CD14-positive monocyte (primary cell): Measurements from ENCODE around the gene RNF151. TPM values are rescaled to one million over a fixed set of nuclear protein-coding genes. Genes with fewer than 3 reads are reported as not detected.

Experiments used
- DNase-seq, 3 donors: peaks; one replicate each; pipeline ENCODE4 v3.0.0-alpha.2; 2011 to 2022
- H2AFZ ChIP-seq: 2 replicates; pipeline ENCODE4 v1.6.0; 2012; ENCODE audit warnings: mild to moderate bottlenecking, low read depth, low read length, inconsistent platforms; ENCODE audit not compliant: insufficient read depth, poor library complexity, severe bottlenecking
- H3K27ac ChIP-seq, 2 donors: 1 replicate in 1 of 2; 2 replicates in 1 of 2; pipeline ENCODE4 v1.5.1; 2012 to 2013; ENCODE audit warnings: low read length in 2 of 2, control low read depth in 1 of 2, inconsistent platforms in 1 of 2, low read depth in 1 of 2, mild to moderate bottlenecking in 1 of 2
- H3K27me3 ChIP-seq, 2 donors: one replicate each; pipeline versions ENCODE4 v1.6.0 to v1.6.1; 2011 to 2013; ENCODE audit warnings: low read length in 2 of 2; ENCODE audit not compliant: control insufficient read depth in 2 of 2, insufficient read depth in 2 of 2
- H3K36me3 ChIP-seq, 2 donors: replicated peaks in 1 of 2; 1 replicate in 1 of 2; 2 replicates in 1 of 2; pipeline versions ENCODE4 v1.5.1 to v1.6.1; 2012 to 2013; ENCODE audit warnings: low read length in 2 of 2, control low read depth in 1 of 2, inconsistent platforms in 1 of 2, mild to moderate bottlenecking in 1 of 2; ENCODE audit not compliant: insufficient read depth in 2 of 2, control insufficient read depth in 1 of 2
- H3K4me1 ChIP-seq, 2 donors: 1 replicate in 1 of 2; 2 replicates in 1 of 2; pipeline versions ENCODE4 v1.5.1 to v1.6.1; 2012 to 2013; ENCODE audit warnings: low read length in 2 of 2, control low read depth in 1 of 2, inconsistent platforms in 1 of 2, mild to moderate bottlenecking in 1 of 2, moderate library complexity in 1 of 2; ENCODE audit not compliant: insufficient read depth in 2 of 2, control insufficient read depth in 1 of 2
- H3K4me2 ChIP-seq: replicated peaks from 2 replicates; pipeline ENCODE3; 2012; ENCODE audit warnings: low read length, moderate library complexity, mild to moderate bottlenecking; ENCODE audit not compliant: poor library complexity, severe bottlenecking; ENCODE audit errors: extremely low read depth
- H3K4me3 ChIP-seq, 3 experiments: fragments of 200-600 bp in 1 of 3; sonication (generic) in 1 of 3; replicated peaks in 1 of 3; 1 replicate in 2 of 3; 2 replicates in 1 of 3; pipeline ENCODE4 v1.5.1; 2011 to 2013; ENCODE audit warnings: low read length in 3 of 3, mild to moderate bottlenecking in 3 of 3, control low read depth in 2 of 3, low read depth in 2 of 3, inconsistent platforms in 1 of 3, moderate library complexity in 1 of 3
- H3K79me2 ChIP-seq: 2 replicates; pipeline ENCODE4 v1.6.0; 2012; ENCODE audit warnings: mild to moderate bottlenecking, control low read depth, inconsistent platforms, low read length, moderate library complexity; ENCODE audit not compliant: insufficient read depth
- H3K9ac ChIP-seq: 2 replicates; pipeline ENCODE4 v1.6.0; 2017; ENCODE audit warnings: low read length, mild to moderate bottlenecking; ENCODE audit not compliant: insufficient read depth, poor library complexity, severe bottlenecking
- H3K9me3 ChIP-seq, 2 donors: replicated peaks in 1 of 2; 1 replicate in 1 of 2; 2 replicates in 1 of 2; pipeline versions ENCODE4 v1.5.1 to v1.6.1; 2012 to 2013; ENCODE audit warnings: low read length in 2 of 2, control low read depth in 1 of 2; ENCODE audit not compliant: control insufficient read depth in 1 of 2, insufficient read depth in 1 of 2
- H4K20me1 ChIP-seq: 2 replicates; pipeline ENCODE4 v1.6.0; 2012; ENCODE audit warnings: mild to moderate bottlenecking, low read length, control low read depth, moderate library complexity; ENCODE audit not compliant: insufficient read depth
- H3K27ac Mint-ChIP-seq, 7 donors: one replicate each; pipeline ENCODE4 v1.8.0; 2020; ENCODE audit warnings: mild to moderate bottlenecking in 7 of 7, mixed read lengths in 7 of 7, moderate library complexity in 6 of 7, inconsistent platforms in 2 of 7
- H3K27me3 Mint-ChIP-seq, 3 donors: one replicate each; pipeline ENCODE4 v1.8.0; 2021 to 2022; ENCODE audit warnings: low read depth in 3 of 3, mild to moderate bottlenecking in 3 of 3, mixed read lengths in 3 of 3, moderate library complexity in 3 of 3, inconsistent platforms in 1 of 3
- H3K36me3 Mint-ChIP-seq, 2 donors: one replicate each; pipeline ENCODE4 v1.8.0; 2020; ENCODE audit warnings: mixed read lengths in 2 of 2, inconsistent platforms in 1 of 2, mild to moderate bottlenecking in 1 of 2
- H3K4me1 Mint-ChIP-seq: one replicate; pipeline ENCODE4 v1.8.0; 2020; ENCODE audit warnings: mild to moderate bottlenecking, mixed read lengths
- H3K4me3 Mint-ChIP-seq, 2 donors: one replicate each; pipeline ENCODE4 v1.8.0; 2020; ENCODE audit warnings: mild to moderate bottlenecking in 2 of 2, mixed read lengths in 2 of 2, moderate library complexity in 1 of 2
- H3K9me3 Mint-ChIP-seq, 7 donors: one replicate each; pipeline ENCODE4 v1.8.0; 2020 to 2022; ENCODE audit warnings: mixed read lengths in 7 of 7, mild to moderate bottlenecking in 6 of 7, moderate library complexity in 6 of 7, inconsistent platforms in 2 of 7
- WGBS: methylation state at CpG from one replicate; pipeline ENCODE4 v1.1.5; 2013; ENCODE audit warnings: missing lambda C conversion rate; ENCODE audit not compliant: insufficient coverage; 5-methylcytosine and 5-hydroxymethylcytosine counted together
- intact Hi-C, 2 donors: fragments of 100-400 bp; cut with micrococcal nuclease; formaldehyde crosslinking; loops; one replicate each; pipeline versions ENCODE4 v1.15.0 to v1.15.1; 2023
- polyA plus RNA-seq, 3 donors: library from polyadenylated mRNA; depleted of rRNA in 1 of 3; unstranded in 2 of 3; stranded (reverse) in 1 of 3; fragments of 300-500 nt in 2 of 3; fragments of >200 nt in 1 of 3; fragmentation: Illumina TruSeq in 2 of 3; gene quantifications; 1 replicate in 2 of 3; 2 replicates in 1 of 3; pipeline ENCODE4 v1.2.3, GENCODE V29; 2012 to 2021
- TF ChIP-seq, protein P1 (sequence below): fragments of 200-600 bp; IDR thresholded peaks from one replicate; pipeline ENCODE4 v1.8.0; 2022; ENCODE audit warnings: antibody characterized with exemption, mild to moderate bottlenecking

RNF151 gene
- polyA plus RNA-seq, 3 donors, result not detected

DNA sequence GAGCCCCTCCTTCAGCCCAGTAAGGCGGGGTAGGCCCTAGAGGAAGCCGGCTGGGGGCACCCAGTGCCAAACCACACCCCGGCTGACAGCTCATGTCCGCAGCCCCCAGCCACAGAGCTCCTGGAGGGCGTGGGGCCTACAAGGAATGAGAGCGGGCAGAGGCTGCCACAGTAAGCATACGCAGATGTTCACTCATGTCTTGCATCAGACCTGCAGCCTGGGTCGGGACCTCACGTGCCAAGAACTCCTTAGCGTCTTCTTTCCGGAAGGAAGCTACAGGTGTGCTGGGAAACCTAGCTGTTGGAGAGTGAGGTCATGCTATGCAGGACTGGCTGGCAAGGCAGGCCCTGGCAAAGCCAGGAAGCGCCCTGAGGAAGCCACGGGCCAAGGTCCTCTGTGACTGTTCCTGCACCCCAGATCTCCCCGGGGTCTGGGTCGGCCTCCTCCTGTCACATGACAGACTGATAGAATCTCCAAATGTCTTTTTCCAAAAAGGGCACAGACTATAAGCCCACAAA, 41.4 kb downstream of the RNF151 start:
- peak overlapping the region in 2 of 3 experiments; percentile 59 to 85 for H3K4me3 ChIP-seq
- Mint-ChIP-seq H3K27ac (peak overlapping the region; percentile 72 to 91 (median 85)), H3K4me1 (peaks cover 50% of the 10 kb centered on the region), H3K4me3 (peak overlapping the region; percentile 81 to 89), H3K9me3 (peaks cover 0 to 2% (median 0%) of the 10 kb centered on the region in 7 donors), H3K27me3 (peaks cover 0 to 1% (median 0%) of the 10 kb centered on the region in 3 donors), H3K36me3 (peaks cover 4 to 11% of the 10 kb centered on the region in 2 donors)
- H3K4me1 ChIP-seq, result peaks cover 40 to 67% of the 10 kb centered on the region in 2 donors
- H3K27me3 ChIP-seq, result no peaks in the 10 kb centered on the region
- H3K9me3 ChIP-seq, result no peaks in the 10 kb centered on the region
- H3K36me3 ChIP-seq, result peaks cover 5% of the 10 kb centered on the region in 2 donors
- H4K20me1 ChIP-seq, result peaks cover 57% of the 10 kb centered on the region
- TF ChIP-seq, protein P1, sequence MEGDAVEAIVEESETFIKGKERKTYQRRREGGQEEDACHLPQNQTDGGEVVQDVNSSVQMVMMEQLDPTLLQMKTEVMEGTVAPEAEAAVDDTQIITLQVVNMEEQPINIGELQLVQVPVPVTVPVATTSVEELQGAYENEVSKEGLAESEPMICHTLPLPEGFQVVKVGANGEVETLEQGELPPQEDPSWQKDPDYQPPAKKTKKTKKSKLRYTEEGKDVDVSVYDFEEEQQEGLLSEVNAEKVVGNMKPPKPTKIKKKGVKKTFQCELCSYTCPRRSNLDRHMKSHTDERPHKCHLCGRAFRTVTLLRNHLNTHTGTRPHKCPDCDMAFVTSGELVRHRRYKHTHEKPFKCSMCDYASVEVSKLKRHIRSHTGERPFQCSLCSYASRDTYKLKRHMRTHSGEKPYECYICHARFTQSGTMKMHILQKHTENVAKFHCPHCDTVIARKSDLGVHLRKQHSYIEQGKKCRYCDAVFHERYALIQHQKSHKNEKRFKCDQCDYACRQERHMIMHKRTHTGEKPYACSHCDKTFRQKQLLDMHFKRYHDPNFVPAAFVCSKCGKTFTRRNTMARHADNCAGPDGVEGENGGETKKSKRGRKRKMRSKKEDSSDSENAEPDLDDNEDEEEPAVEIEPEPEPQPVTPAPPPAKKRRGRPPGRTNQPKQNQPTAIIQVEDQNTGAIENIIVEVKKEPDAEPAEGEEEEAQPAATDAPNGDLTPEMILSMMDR, result no peak
- no peak overlapping the region for H3K9ac ChIP-seq
- DNase-seq, result peak in 1 of 3 donors; percentile 47
- intact Hi-C loops, result loop anchor here (5.0 to 10.0 kb wide), 4 partner anchors 39 to 247 kb away; partner anchors contain the start of genes ECI1 (in 1 of the 2), NTHL1 (in 1 of the 2) and TSC2 (in 1 of the 2)
- peak overlapping the region in 1 of 2 donors; percentile 85 for H3K27ac ChIP-seq
- 0% methylated on average over 15 of the region's 15 CpGs for WGBS
- peaks cover 60% of the 10 kb centered on the region for H3K79me2 ChIP-seq
- H2AFZ ChIP-seq, result no peak overlapping the region
- H3K4me2 ChIP-seq, result peak overlapping the region; percentile 94

DNA sequence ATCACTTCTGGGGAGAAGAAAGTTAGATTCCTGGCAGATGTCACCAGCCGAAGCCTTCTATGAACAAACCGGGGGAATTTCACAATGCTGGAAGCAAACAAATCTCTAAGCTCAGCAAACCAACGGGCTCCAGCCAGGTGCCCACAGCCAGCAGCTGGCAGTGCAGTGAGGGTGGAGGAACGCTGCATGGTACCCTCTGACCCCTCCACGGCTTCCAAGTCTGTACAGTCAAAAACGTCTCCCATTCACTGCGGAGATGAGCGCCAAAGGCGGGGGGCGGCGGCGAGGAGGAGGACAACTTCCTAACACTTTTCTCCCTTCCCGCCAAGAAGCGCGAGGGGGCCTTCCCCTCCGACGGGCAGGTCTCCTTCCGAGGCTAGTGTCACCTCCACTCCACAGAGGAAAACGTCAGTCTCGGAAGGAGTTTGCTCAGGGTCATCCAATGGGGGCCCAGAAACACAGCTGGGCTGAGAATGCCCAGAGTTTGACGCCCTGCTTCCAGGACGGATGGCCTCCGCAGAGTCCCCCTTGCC, 42.0 kb downstream of the RNF151 start:
- Mint-ChIP-seq H3K27me3 (peaks cover 0 to 1% (median 0%) of the 10 kb centered on the region in 3 donors), H3K4me3 (peak overlapping the region; percentile 81 to 89), H3K36me3 (peaks cover 4 to 8% of the 10 kb centered on the region in 2 donors), H3K27ac (peak overlapping the region; percentile 72 to 91 (median 85)), H3K4me1 (peaks cover 50% of the 10 kb centered on the region), H3K9me3 (peaks cover 0 to 2% (median 0%) of the 10 kb centered on the region in 7 donors)
- Histone ChIP-seq H3K27ac (peak overlapping the region; percentile 14 to 85), H3K4me1 (peaks cover 40 to 67% of the 10 kb centered on the region in 2 donors), H3K9me3 (no peaks in the 10 kb centered on the region), H3K79me2 (peaks cover 55% of the 10 kb centered on the region), H4K20me1 (peaks cover 50% of the 10 kb centered on the region), H3K27me3 (no peaks in the 10 kb centered on the region), H2AFZ (peak overlapping the region; percentile 61), H3K4me2 (peak overlapping the region; percentile 94), H3K36me3 (peaks cover 0 to 2% of the 10 kb centered on the region in 2 donors), H3K9ac (peak overlapping the region; percentile 91), H3K4me3 (peak overlapping the region; percentile 59 to 85 (median 59))
- peak in 1 of 3 donors; percentile 48 for DNase-seq
- intact Hi-C loops, result loop anchor here (5.0 to 10.0 kb wide), 4 partner anchors 39 to 246 kb away; partner anchors contain the start of genes ECI1 (in 1 of the 2), NTHL1 (in 1 of the 2) and TSC2 (in 1 of the 2)
- WGBS, result 0% methylated on average over 13 of the region's 23 CpGs
- TF ChIP-seq, protein P1, result no peak
